Amniotic stem cell (primary cell): Measurements from ENCODE around the gene RTN1.

Source experiments
- DNase-seq: peaks from one replicate; lab custom pipeline; 2025; lab: John Stamatoyannopoulos, UW

The RTN1 gene

DNA sequence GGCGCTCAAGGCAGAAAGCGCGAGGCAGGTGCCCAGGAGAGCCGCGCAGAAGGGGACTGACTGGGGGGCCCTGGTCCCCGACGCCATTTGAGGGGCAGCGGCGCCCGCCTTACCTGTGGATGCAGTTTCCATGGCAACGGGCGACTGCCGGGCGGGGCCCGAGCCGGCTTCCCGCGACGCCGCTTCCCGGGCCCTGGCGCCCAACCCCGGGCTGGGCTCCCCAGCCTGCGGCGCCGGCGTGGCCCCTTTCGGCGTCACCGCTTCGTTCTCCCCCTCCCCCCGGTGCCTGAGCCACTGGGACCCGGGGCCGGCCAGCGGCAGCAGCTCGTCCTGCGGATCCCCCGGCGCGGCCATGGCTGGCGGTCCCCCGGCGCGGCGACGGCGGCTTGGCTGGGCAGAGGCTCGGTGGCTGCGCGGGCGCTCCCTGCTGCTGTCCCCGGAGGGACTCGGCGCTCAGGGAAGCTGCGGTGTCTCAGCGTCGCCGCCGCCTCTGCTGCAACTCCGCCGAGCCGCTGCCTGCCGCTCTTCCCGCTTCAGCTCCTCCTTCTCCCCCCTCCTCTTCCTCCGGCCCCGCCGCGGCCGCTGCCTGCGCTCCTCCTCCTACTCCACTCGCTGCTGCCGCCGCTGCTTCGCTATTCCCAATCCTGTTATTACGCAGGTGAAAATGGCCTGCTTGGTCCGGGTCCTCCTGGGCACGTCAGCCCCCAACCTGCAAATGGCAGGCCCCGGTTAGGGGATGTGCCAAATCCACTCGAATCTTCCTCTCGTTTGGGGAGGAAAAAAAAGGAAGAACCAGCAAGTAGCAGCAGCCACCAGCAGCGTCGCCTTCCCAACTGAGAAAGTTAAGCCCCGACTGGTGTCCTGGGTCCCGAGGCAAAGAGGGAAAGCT, at the start of gene RTN1:
TSS of gene RTN1 (minus strand) at position 500 of the 889 bp plus-strand sequence. CDS start at position 354, 146 bp downstream.
- no peak for DNase-seq

DNA sequence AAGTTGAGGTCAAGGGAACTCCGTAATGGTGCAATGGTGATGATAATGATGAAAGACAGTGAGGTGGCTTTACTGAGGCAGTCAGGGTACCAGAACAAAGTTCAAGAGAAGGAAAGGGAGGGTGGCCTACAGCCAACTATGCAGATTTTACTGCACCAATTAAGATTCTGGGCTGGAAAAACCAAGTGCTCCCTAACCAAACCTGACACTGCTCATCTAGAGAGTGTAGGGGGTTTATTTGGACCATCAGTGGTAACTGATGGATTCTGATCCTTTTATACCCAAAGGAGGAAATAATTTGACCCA, 49.8 kb upstream of the RTN1 start:
- DNase-seq, result no peak

GRCh38 chr14:59919570-59920377, 49.2 kb upstream of the RTN1 start, which contains the start of gene LRRC9:
Gene LRRC9, plus strand, starts transcription at chr14:59920144.
- no peak for DNase-seq

- DNase-seq, result no peak
Measured at GRCh38 chr14:59918824-59919569, 48.4 kb upstream of the RTN1 start.

DNA sequence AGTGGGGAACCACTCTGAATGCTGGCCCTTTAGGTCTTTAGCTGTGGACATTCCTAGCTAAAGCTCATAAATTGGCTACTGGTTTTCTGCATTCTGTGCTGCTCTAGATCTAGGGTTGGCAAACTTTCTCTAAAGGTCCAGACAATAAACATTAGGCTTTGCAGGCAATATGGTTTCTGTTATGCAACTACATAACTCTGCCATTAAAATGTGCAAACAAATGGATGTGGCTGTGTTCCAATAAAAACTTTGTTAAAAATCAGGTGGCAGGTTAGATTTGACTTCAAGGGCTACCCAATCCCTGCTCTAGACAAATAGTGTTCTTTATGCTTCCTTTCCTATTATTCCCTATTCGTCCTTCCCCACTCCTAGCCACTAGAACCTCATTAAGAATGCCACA, 42.6 kb upstream of the RTN1 start:
- no peak for DNase-seq

- DNase-seq, result no peak
Measured at GRCh38 chr14:59912443-59912842, 41.9 kb upstream of the RTN1 start.

GRCh38 chr14:59905188-59905587, 34.6 kb upstream of the RTN1 start:
- DNase-seq, result no peak

GRCh38 chr14:59904184-59904583, 33.6 kb upstream of the RTN1 start:
- no peak for DNase-seq

DNA sequence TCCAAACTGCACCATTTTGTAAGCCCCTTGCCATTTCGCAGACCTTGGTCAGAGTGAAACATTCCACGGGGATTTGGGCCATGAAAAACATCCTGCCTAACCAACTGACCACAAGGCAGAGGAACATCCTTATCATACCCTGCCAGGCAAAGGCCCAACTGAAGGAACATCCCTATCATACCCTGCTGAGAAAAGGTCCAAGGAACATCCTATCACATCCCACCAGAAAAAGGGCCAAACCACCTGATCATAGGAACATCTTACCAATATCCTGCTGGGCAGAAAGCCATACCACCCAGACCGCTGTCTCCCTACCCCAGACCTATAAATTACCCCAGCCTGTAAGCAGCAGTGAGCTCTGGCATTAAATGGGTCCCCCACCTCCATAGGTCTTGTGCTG, 30.0 kb upstream of the RTN1 start:
- DNase-seq, result no peak

- no peak for DNase-seq
Measured at GRCh38 chr14:59897757-59898383, 27.3 kb upstream of the RTN1 start.

GRCh38 chr14:59895721-59896120, 25.1 kb upstream of the RTN1 start:
- DNase-seq, result no peak

GRCh38 chr14:59890676-59891075, 20.1 kb upstream of the RTN1 start:
- no peak for DNase-seq

GRCh38 chr14:59882957-59883356, 12.4 kb upstream of the RTN1 start:
- no peak for DNase-seq

DNA sequence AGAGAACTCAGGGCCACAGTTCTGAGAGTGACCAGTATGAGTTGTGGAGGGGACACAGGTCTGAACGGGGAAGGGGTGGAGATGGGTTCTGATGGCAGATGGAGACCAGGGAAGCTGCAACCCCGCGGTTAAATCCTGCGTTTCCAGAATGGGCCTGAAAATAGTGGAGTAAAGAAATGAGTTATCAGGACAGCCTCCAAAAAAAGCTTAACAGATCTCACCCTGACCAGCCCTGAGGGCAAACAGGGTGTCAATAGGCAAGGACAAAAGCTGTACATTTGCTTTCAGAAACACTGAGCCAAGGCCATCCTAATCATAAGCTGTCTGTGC, 555 bp upstream of the RTN1 start:
- DNase-seq, result no peak

DNA sequence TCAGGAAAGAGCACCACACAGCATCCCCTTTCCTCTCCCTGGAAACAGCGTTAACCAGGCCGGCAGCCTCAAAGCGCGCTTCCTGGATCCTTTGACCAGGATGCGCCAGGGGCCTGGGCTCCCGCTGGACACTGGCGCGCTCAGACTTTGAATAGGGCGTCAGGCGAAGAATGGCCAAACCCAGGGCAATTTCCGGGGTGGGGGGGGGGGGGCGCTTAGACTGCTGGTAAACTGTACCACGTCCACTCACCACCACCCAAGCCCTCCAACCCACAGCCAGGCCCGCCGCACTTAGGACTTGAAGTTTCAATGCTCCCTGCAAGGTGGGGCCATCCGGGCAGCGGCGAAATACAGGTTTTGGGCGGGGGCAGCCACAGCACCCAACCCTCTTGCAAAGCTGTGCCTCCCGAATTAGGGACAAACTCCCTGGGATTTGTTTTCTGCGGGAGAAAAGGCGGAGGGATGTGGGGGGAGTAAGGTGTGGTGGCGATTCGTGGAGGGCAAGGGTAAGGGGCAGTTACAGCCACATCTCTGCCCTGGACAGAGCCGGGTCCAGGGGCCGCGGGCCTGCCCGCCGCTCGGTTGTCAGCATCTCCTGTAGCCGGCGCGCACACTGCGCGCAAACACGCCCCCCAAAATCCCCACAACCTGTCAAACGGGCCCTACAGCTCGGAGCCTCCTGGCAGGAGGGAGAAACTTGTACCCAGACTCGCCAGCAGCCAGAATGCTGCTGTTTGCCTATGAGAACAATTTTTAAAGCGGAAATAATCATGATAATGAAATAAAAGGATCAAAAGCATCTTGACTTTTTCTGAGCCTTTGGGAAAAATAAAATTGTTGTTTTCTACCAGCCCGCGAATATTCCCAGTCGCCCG, 958 bp downstream of the RTN1 start:
- DNase-seq, result no peak

DNA sequence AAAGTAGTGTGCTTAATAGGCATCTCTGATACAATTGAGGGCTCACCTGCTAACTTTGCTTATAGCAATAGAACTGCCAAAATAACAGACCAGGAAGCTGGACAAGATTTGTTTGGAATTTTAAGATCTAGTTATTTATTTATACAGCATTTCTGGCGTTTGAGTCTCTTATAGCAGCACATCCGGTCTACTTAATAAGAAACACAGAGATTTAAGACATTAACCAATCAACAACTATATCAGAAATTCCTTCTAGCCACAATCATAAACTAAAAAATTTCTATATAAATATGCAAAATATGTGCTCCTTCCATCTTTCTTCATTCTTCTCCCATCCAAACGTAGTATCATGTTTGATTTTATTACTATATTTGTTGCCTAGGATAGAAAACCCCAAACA, 2.6 kb downstream of the RTN1 start:
- DNase-seq, result no peak

GRCh38 chr14:59863806-59864525, 6.6 kb downstream of the RTN1 start:
- DNase-seq, result no peak

DNA sequence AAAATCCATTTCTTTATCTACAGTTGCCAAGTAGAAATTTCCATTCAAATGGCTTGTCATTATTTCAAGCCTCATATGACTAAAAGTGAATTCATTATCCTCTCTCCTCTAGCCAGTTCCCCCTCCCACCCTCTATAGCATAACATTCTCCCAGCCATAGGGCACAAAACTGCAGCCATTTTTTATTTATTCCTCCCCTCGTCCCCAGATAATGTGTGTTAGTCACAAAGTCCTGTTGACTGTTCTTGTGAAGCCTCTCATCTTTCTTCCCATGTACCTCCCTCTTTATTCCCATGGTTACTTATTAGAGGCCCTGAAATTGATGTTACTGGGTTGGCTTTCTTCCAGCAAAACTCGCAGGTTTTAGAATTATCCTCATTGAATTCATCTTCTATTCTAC, 13.2 kb downstream of the RTN1 start:
- no peak for DNase-seq

DNA sequence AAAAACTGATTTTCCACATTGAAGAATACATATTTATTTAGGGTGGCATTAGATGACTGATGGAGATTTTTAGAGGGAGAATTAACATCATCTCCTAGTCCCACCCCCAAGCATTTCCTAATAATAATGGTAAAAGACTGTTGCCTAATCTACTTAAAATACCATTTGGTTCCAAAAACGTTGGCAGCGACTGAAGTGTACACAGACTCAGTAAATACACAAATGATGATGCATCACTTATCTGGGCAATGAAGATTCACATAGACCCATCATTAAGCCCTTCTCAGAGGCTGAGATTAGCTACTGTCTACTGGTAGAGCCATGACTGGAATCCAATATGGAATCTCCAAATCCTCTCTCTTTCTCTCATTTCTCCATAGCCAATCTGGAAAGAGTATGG, 18.2 kb downstream of the RTN1 start:
- DNase-seq, result no peak

GRCh38 chr14:59850458-59850857, 20.1 kb downstream of the RTN1 start:
- no peak for DNase-seq
